ENCODE measurements around the gene TNFRSF14. TPM values are rescaled to one million over a fixed set of nuclear protein-coding genes. Genes with fewer than 3 reads are reported as not detected.
"Not testable (repeated sequence)": the region's sequence is repeated elsewhere in the genome, so short reads cannot be mapped to it uniquely, and the experiment has no call there.

Gene TNFRSF14
- total and polyA plus RNA-seq, 9 of the 15 experiments (the other 6 are each of a cell fraction or from before 2014, with no cell fraction given): 0.11 to 2.3 (median 0.68) TPM; not detected in 2

DNA sequence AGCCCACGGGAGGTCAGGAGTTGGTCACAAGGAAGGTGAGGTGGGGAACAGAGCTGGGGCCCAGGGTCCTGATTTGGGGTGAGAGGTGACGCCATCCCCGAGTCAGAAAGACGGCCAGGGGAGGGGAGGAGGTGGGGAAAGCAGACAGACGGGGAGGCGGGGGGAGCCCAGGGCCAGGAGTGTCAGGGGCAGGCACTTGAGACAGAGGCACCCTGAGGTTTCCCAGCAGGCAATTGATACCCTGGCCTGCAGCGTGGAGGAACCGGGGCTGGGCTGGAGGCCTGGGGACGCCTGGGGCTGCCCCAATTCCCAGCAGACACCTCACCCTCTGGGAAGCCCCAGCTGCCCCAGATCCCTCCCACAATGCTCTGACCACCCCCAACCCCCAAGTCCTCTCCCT is 3.1 kb upstream of the TNFRSF14 start:
- FAIRE-seq; H3K4me3 ChIP-seq; H3K36me3 ChIP-seq (ENCODE audit: control insufficient read depth, insufficient read depth, low read length); intact Hi-C loops (cut with micrococcal nuclease); H4K20me1 ChIP-seq (replicated peaks; ENCODE audit: control insufficient read depth, insufficient read depth, low read length); H3K9me1 ChIP-seq (ENCODE audit: control insufficient read depth, insufficient read depth, low read length); H3K9ac ChIP-seq (ENCODE audit: insufficient read depth in 1 of 2, low read depth in 2 of 2, low read length in 2 of 2); H3K9me3 ChIP-seq (replicated peaks; ENCODE audit: control insufficient read depth, insufficient read depth, low read depth, low read length); H3K79me2 ChIP-seq (ENCODE audit: control insufficient read depth, insufficient read depth, low read length); POLR2A ChIA-PET; H3K4me2 ChIP-seq (ENCODE audit: insufficient read depth, low read length); CTCF ChIA-PET (ENCODE audit: low intra/inter-chr PET ratio); BruUV-seq (replicated peaks); in situ Hi-C loops (cut with MboI); ATAC-seq; H3K27ac ChIP-seq (ENCODE audit: extremely low read depth, low read depth, low read length); H2AFZ ChIP-seq (ENCODE audit: low read depth, low read length); DNase-seq (ENCODE audit: extremely low read depth in 1 of 4, low spot score in 3 of 4); H3K27me3 ChIP-seq (ENCODE audit: control insufficient read depth in 2 of 2, insufficient read depth in 2 of 2, low read length in 2 of 2): not testable (repeated sequence)
- 8% methylated on average over 5 of the region's 9 CpGs for WGBS (ENCODE audit: insufficient coverage, low coverage, missing lambda C conversion rate)
- peaks cover 30 to 74% of the 10 kb centered on the region in 2 experiments for H3K4me1 ChIP-seq (replicated peaks in 1 of 2; ENCODE audit: control insufficient read depth in 2 of 2, insufficient read depth in 2 of 2, low read length in 2 of 2)

DNA sequence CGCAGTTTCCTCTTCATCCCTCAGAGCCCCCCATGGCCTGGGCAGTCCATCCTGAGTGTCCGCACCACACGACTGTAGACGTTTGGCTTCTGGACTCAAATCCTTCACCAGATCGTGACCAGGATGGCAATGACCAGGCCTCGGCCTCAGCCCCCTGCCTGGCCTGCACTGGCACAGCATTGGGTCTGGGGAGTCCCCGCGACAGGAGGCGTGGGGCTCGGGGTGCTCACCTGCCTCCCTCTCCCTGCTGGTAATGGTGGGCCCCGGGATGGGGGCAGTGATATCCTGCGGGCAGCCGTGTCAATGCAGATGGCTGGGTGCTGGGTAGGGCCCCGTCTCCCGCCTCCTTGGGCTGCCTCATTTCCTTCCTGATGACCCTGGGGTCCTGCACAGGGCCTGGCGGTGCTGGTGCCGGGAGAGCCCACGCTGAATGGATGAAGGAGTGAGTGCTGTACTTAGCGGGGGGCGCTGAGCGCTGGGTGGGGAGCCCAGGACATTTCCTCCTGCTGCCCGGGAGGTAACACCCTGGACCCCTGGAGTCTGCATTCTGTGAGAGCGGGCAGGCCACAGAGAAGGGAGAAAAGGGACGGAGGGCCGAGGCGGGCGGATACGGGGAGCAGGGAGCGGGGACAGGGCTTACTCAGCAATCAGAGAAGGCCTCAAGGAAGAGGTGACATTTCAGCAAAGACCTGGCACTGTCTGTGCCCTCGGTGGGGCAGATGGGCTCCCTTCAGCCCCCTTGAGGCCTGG is 2.1 kb upstream of the TNFRSF14 start:
- ATAC-seq (no peak), DNase-seq (ENCODE audit: extremely low read depth in 1 of 4, low spot score in 3 of 4) (no peak), FAIRE-seq (no peak)
- no peak overlapping the region for H3K4me2 ChIP-seq (ENCODE audit: insufficient read depth, low read length)
- no peak overlapping the region for H3K27ac ChIP-seq (ENCODE audit: extremely low read depth, low read depth, low read length)
- H3K79me2 ChIP-seq (ENCODE audit: control insufficient read depth, insufficient read depth, low read length): no peaks in the 10 kb centered on the region
- TF ChIP-seq ZNF24 (IDR thresholded peaks at IDR 0.05): no peak
- peak; percentile 53 for TF ChIP-seq ZFP36 (IDR thresholded peaks at IDR 0.05; ENCODE audit: low read depth, low read length, partially characterized antibody)
- no peak overlapping the region for H3K4me3 ChIP-seq
- H3K9me3 ChIP-seq (replicated peaks; ENCODE audit: control insufficient read depth, insufficient read depth, low read depth, low read length): no peaks in the 10 kb centered on the region
- no peak overlapping the region; a peak in 1 of 4 replicates for H3K9ac ChIP-seq (ENCODE audit: insufficient read depth in 1 of 2, low read depth in 2 of 2, low read length in 2 of 2)
- BruUV-seq (replicated peaks): no TSS peak
- 0 out of 5 replicates have a peak, but pooled peaks cover 0 to 3% of the 10 kb centered on the region in 2 experiments for H3K27me3 ChIP-seq (ENCODE audit: control insufficient read depth in 2 of 2, insufficient read depth in 2 of 2, low read length in 2 of 2)
- no peak overlapping the region for H2AFZ ChIP-seq (ENCODE audit: low read depth, low read length)
- WGBS (ENCODE audit: insufficient coverage, low coverage, missing lambda C conversion rate): 43% methylated on average over 30 of the region's 30 CpGs
- ChIA-PET POLR2A (no interaction called here), CTCF (ENCODE audit: low intra/inter-chr PET ratio) (interaction anchor here (0.6 to 2.7 kb wide), 2 partner anchors 227 to 233 kb away, joined by 3 to 22 read pairs; no protein-coding TSS in a partner anchor)
- no peaks in the 10 kb centered on the region for H4K20me1 ChIP-seq (replicated peaks; ENCODE audit: control insufficient read depth, insufficient read depth, low read length)
- no peaks in the 10 kb centered on the region for H3K36me3 ChIP-seq (ENCODE audit: control insufficient read depth, insufficient read depth, low read length)
- no peaks in the 10 kb centered on the region for H3K9me1 ChIP-seq (ENCODE audit: control insufficient read depth, insufficient read depth, low read length)
- in situ Hi-C loops (cut with MboI) (no loop called here), intact Hi-C loops (cut with micrococcal nuclease) (no loop called here)
- peaks cover 20 to 70% of the 10 kb centered on the region in 2 experiments for H3K4me1 ChIP-seq (replicated peaks in 1 of 2; ENCODE audit: control insufficient read depth in 2 of 2, insufficient read depth in 2 of 2, low read length in 2 of 2)
